H9 (cell line): Measurements from ENCODE around the gene CHST15. TPM values are rescaled to one million over a fixed set of nuclear protein-coding genes. Genes with fewer than 3 reads are reported as not detected.

Experiments used
- DNase-seq: peaks from one replicate; pipeline ENCODE4 v3.0.0-alpha.2; 2017
- H2AFZ ChIP-seq: one replicate; pipeline ENCODE4 v1.6.1; 2013; ENCODE audit warnings: mild to moderate bottlenecking, low read length, control low read depth, moderate library complexity
- H2AK5ac ChIP-seq: 2 replicates; pipeline ENCODE4 v1.6.1; 2013; ENCODE audit warnings: low read length, control low read depth, mixed read lengths; ENCODE audit not compliant: insufficient read length
- H2BK120ac ChIP-seq: one replicate; pipeline ENCODE4 v1.6.1; 2013; ENCODE audit warnings: low read depth, mild to moderate bottlenecking, low read length, control low read depth, inconsistent platforms; ENCODE audit not compliant: poor library complexity, severe bottlenecking
- H2BK12ac ChIP-seq: 2 replicates; pipeline ENCODE4 v1.6.1; 2013; ENCODE audit warnings: low read length, control low read depth, mixed read lengths, low read depth; ENCODE audit not compliant: insufficient read length
- H2BK15ac ChIP-seq: 2 replicates; pipeline ENCODE4 v1.6.1; 2013; ENCODE audit warnings: low read depth, low read length, control low read depth
- H2BK20ac ChIP-seq: one replicate; pipeline ENCODE4 v1.6.1; 2013; ENCODE audit warnings: low read depth, mild to moderate bottlenecking, low read length, control low read depth, inconsistent platforms; ENCODE audit not compliant: poor library complexity, severe bottlenecking
- H2BK5ac ChIP-seq: 2 replicates; pipeline ENCODE4 v1.6.1; 2013; ENCODE audit warnings: low read length, control low read depth, mixed read lengths; ENCODE audit not compliant: insufficient read length
- H3K14ac ChIP-seq: 2 replicates; pipeline ENCODE4 v1.6.1; 2013; ENCODE audit warnings: low read length, control low read depth; ENCODE audit not compliant: insufficient read depth
- H3K18ac ChIP-seq: 2 replicates; pipeline ENCODE4 v1.6.1; 2013; ENCODE audit warnings: low read depth, mild to moderate bottlenecking, mixed read lengths, low read length, control low read depth; ENCODE audit not compliant: insufficient read length
- H3K23ac ChIP-seq: 2 replicates; pipeline ENCODE4 v1.6.1; 2013; ENCODE audit warnings: low read length, control low read depth, mixed read lengths, low read depth; ENCODE audit not compliant: insufficient read length
- H3K23me2 ChIP-seq: 2 replicates; pipeline ENCODE4 v1.6.1; 2013; ENCODE audit warnings: low read depth, mild to moderate bottlenecking, mixed read lengths, low read length, control low read depth; ENCODE audit not compliant: insufficient read length, poor library complexity, severe bottlenecking
- H3K27ac ChIP-seq: 2 replicates; pipeline ENCODE4 v1.5.1; 2013; ENCODE audit warnings: low read length, control low read depth, mixed read lengths, low read depth; ENCODE audit not compliant: insufficient read length
- H3K27me3 ChIP-seq: 2 replicates; pipeline ENCODE4 v1.6.1; 2013; ENCODE audit warnings: low read length, control low read depth, inconsistent platforms; ENCODE audit not compliant: insufficient read depth
- H3K4ac ChIP-seq: 2 replicates; pipeline ENCODE4 v1.6.1; 2013; ENCODE audit warnings: low read depth, mild to moderate bottlenecking, control low read depth, inconsistent platforms, low read length, moderate library complexity
- H3K4me1 ChIP-seq: 2 replicates; pipeline ENCODE4 v1.6.1; 2013; ENCODE audit warnings: low read length, control low read depth, inconsistent platforms; ENCODE audit not compliant: insufficient read depth
- H3K4me2 ChIP-seq: 2 replicates; pipeline ENCODE4 v1.6.1; 2013; ENCODE audit warnings: low read length, control low read depth, mixed read lengths; ENCODE audit not compliant: insufficient read length, insufficient read depth
- H3K56ac ChIP-seq: 2 replicates; pipeline ENCODE4 v1.6.1; 2013; ENCODE audit warnings: low read depth, mild to moderate bottlenecking, mixed read lengths, low read length, control low read depth; ENCODE audit not compliant: insufficient read length
- H3K79me1 ChIP-seq: 2 replicates; pipeline ENCODE4 v1.6.1; 2013; ENCODE audit warnings: low read depth, mild to moderate bottlenecking, moderate library complexity, low read length, control low read depth, inconsistent platforms; ENCODE audit not compliant: insufficient read depth, poor library complexity, severe bottlenecking
- H3K79me2 ChIP-seq: 2 replicates; pipeline ENCODE4 v1.6.1; 2013; ENCODE audit warnings: low read length, control low read depth, inconsistent platforms; ENCODE audit not compliant: insufficient read depth
- H3K9ac ChIP-seq: 2 replicates; pipeline ENCODE4 v1.6.1; 2013; ENCODE audit warnings: low read length, control low read depth, mixed read lengths; ENCODE audit not compliant: insufficient read length; ENCODE audit errors: extremely low read depth
- H3K9me3 ChIP-seq: one replicate; pipeline ENCODE4 v1.6.1; 2013; ENCODE audit warnings: low read depth, low read length, inconsistent platforms; ENCODE audit not compliant: control insufficient read depth
- H3T11ph ChIP-seq: one replicate; pipeline ENCODE4 v1.6.1; 2013; ENCODE audit warnings: mild to moderate bottlenecking, low read length, control low read depth, inconsistent platforms
- H4K20me1 ChIP-seq: one replicate; pipeline ENCODE4 v1.6.1; 2013; ENCODE audit not compliant: control insufficient read depth, insufficient read length, insufficient read depth
- H4K5ac ChIP-seq: 2 replicates; pipeline ENCODE4 v1.6.1; 2013; ENCODE audit warnings: low read depth, mild to moderate bottlenecking, mixed read lengths, low read length, control low read depth; ENCODE audit not compliant: insufficient read length
- H4K8ac ChIP-seq: replicated peaks from 2 replicates; pipeline ENCODE4 v1.6.1; 2013; ENCODE audit warnings: low read length, control low read depth, mixed read lengths, low read depth; ENCODE audit not compliant: insufficient read length
- H4K91ac ChIP-seq: 2 replicates; pipeline ENCODE4 v1.6.1; 2013; ENCODE audit warnings: low read depth, mild to moderate bottlenecking, moderate library complexity, mixed read lengths, low read length, control low read depth; ENCODE audit not compliant: insufficient read length
- H3K27ac Mint-ChIP-seq, 3 experiments: 2 replicates in 2 of 3; 3 replicates in 1 of 3; pipeline ENCODE4 v1.8.0; 2020 to 2021; ENCODE audit warnings: mixed read lengths in 3 of 3, mild to moderate bottlenecking in 1 of 3, moderate library complexity in 1 of 3
- H3K27me3 Mint-ChIP-seq: 2 replicates; pipeline ENCODE4 v1.8.0; 2021; ENCODE audit warnings: low read depth, mild to moderate bottlenecking, moderate library complexity, mixed read lengths
- H3K36me3 Mint-ChIP-seq, 3 experiments: 2 replicates in 2 of 3; 3 replicates in 1 of 3; pipeline ENCODE4 v1.8.0; 2020 to 2021; ENCODE audit warnings: low read depth in 3 of 3, mixed read lengths in 3 of 3; ENCODE audit not compliant: insufficient read depth in 1 of 3
- H3K4me1 Mint-ChIP-seq, 2 experiments: 2 replicates each; pipeline ENCODE4 v1.8.0; 2020; ENCODE audit warnings: mixed read lengths in 2 of 2
- H3K4me3 Mint-ChIP-seq, 2 experiments: 2 replicates in 1 of 2; 3 replicates in 1 of 2; pipeline ENCODE4 v1.8.0; 2020 to 2021; ENCODE audit warnings: mild to moderate bottlenecking in 2 of 2, mixed read lengths in 2 of 2, moderate library complexity in 1 of 2
- H3K9me3 Mint-ChIP-seq, 2 experiments: 2 replicates in 1 of 2; 3 replicates in 1 of 2; pipeline ENCODE4 v1.8.0; 2020; ENCODE audit warnings: mild to moderate bottlenecking in 2 of 2, mixed read lengths in 2 of 2, moderate library complexity in 1 of 2
- WGBS: extraction: QIAGEN DNeasy Blood & Tissue Kit; methylation state at CpG from one replicate; pipeline ENCODE4 v1.1.7; 2013; ENCODE audit warnings: missing lambda C conversion rate, low lambda C conversion rate, mixed read lengths; ENCODE audit not compliant: insufficient read length; ENCODE audit errors: extremely low coverage; 5-methylcytosine and 5-hydroxymethylcytosine counted together
- total RNA-seq: library from RNA; stranded (reverse); gene quantifications from 2 replicates; pipeline ENCODE4 v1.2.1, GENCODE V29; 2021
- TF ChIP-seq, protein P1 (sequence below): fragments of 200-600 bp; sonication (generic); conservative IDR thresholded peaks from 3 replicates; pipeline ENCODE4 v1.8.0; 2021; ENCODE audit warnings: antibody characterized with exemption, mild to moderate bottlenecking

Gene CHST15
- total RNA-seq, 1 experiment from 2014 or later, result 8.7 TPM

DNA sequence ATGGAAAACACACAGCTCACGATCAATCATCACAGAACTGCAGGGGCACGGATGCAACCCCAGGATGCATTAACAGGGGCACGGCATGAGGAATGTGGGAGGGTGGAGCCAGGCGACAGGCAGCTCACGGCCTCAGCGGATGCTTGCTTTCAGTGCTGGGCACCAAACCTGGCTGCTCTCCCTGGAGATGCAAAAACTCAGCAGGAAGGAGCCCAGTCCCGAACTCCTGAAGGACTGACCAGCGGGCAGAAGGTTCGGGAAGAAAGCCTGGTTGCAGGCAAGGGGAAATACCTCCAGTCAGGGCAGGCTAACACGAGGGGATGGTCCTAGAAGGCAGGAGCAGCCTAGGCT lies 66.8 kb downstream of the CHST15 start:
- Histone ChIP-seq H3K79me2 (no peaks in the 10 kb centered on the region), H2AFZ (no peak overlapping the region), H3K56ac (no peak overlapping the region), H3K23ac (no peak overlapping the region), H2BK20ac (no peak overlapping the region), H3K23me2 (no peaks in the 10 kb centered on the region), H3K18ac (no peak overlapping the region), H2BK12ac (no peak overlapping the region), H2AK5ac (no peak overlapping the region), H3K27me3 (no peaks in the 10 kb centered on the region), H3K4ac (no peak overlapping the region), H2BK5ac (no peak overlapping the region), H4K5ac (no peak overlapping the region), H4K20me1 (no peaks in the 10 kb centered on the region), H3K14ac (no peak overlapping the region; the same call in 1 of the 2 replicates), H2BK15ac (no peak overlapping the region), H3K4me1 (peaks cover 5% of the 10 kb centered on the region; the same call in 1 of the 2 replicates), H3K4me2 (no peak overlapping the region), H3T11ph (no peak overlapping the region), H4K91ac (no peak overlapping the region), H4K8ac (no peak overlapping the region), H3K27ac (no peak overlapping the region), H3K9me3 (no peaks in the 10 kb centered on the region), H3K9ac (no peak overlapping the region), H3K79me1 (no peaks in the 10 kb centered on the region), H2BK120ac (no peak overlapping the region)
- Mint-ChIP-seq H3K36me3 (peaks cover 0 to 2% (median 0%) of the 10 kb centered on the region in 3 experiments; a peak in 4 of 7 replicates), H3K4me3 (no peak overlapping the region; a peak in 2 of 5 replicates), H3K27me3 (no peaks in the 10 kb centered on the region), H3K9me3 (no peaks in the 10 kb centered on the region), H3K4me1 (peaks cover 41 to 44% of the 10 kb centered on the region in 2 experiments), H3K27ac (peak overlapping the region in 2 of 3 experiments; percentile 78 to 94; a peak in 4 of 7 replicates)
- peak; percentile 57 for DNase-seq
- no CpG with 5 or more reads among the region's 10 CpGs for WGBS
- TF ChIP-seq, protein P1, sequence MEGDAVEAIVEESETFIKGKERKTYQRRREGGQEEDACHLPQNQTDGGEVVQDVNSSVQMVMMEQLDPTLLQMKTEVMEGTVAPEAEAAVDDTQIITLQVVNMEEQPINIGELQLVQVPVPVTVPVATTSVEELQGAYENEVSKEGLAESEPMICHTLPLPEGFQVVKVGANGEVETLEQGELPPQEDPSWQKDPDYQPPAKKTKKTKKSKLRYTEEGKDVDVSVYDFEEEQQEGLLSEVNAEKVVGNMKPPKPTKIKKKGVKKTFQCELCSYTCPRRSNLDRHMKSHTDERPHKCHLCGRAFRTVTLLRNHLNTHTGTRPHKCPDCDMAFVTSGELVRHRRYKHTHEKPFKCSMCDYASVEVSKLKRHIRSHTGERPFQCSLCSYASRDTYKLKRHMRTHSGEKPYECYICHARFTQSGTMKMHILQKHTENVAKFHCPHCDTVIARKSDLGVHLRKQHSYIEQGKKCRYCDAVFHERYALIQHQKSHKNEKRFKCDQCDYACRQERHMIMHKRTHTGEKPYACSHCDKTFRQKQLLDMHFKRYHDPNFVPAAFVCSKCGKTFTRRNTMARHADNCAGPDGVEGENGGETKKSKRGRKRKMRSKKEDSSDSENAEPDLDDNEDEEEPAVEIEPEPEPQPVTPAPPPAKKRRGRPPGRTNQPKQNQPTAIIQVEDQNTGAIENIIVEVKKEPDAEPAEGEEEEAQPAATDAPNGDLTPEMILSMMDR, result no peak
